H1 (cell line): ENCODE data around the gene ARID5B. TPM values are rescaled to one million over a fixed set of nuclear protein-coding genes. Genes with fewer than 3 reads are reported as not detected.

Experiments used
- EP300 ChIP-seq, 2 experiments: IDR thresholded peaks; 1 replicate in 1 of 2; 2 replicates in 1 of 2; pipeline ENCODE4 v1.6.1; 2011 to 2012; ENCODE audit warnings: low read depth in 2 of 2, low read length in 2 of 2, mild to moderate bottlenecking in 2 of 2, borderline replicate concordance in 1 of 2, inconsistent platforms in 1 of 2, moderate library complexity in 1 of 2
- RAD21 ChIP-seq, 2 experiments: IDR thresholded peaks in 1 of 2; conservative IDR thresholded peaks in 1 of 2; 2 replicates each; pipeline ENCODE4 v1.6.1; 2011; ENCODE audit warnings: low read depth in 2 of 2, low read length in 2 of 2, improper control_type of control experiment in 1 of 2, inconsistent platforms in 1 of 2, mild to moderate bottlenecking in 1 of 2, moderate library complexity in 1 of 2
- SIRT6 ChIP-seq: IDR thresholded peaks from one replicate; pipeline ENCODE4 v1.7.1; 2012; ENCODE audit warnings: low read length, inconsistent platforms
- TCF12 ChIP-seq: IDR thresholded peaks from 2 replicates; pipeline ENCODE4 v1.6.1; 2011; ENCODE audit warnings: low read depth, mild to moderate bottlenecking, low read length
- polyA plus RNA-seq, 7 experiments: library from polyadenylated mRNA; depleted of rRNA in 3 of 7; stranded (reverse) in 5 of 7; unstranded in 2 of 7; fragments of >200 nt in 5 of 7; fragments of 200-250 nt in 2 of 7; gene quantifications; 1 replicate in 5 of 7; 2 replicates in 1 of 7; 4 replicates in 1 of 7; pipeline versions ENCODE4 v1.2.1 to v1.2.3, GENCODE V29; 2011 to 2013; ENCODE audit warnings: missing spikeins in 2 of 7, mixed read lengths in 2 of 7
- total RNA-seq: library from RNA; stranded (reverse); fragmentation: NEBNext Ultra II Directional; extraction: Animal tissue kit (Norgen Biotek cat#: 25700); gene quantifications from 2 replicates; pipeline ENCODE4 v1.2.1, GENCODE V29; 2021

The ARID5B gene
- total and polyA plus RNA-seq, 2 of the 8 experiments (the other 6 are each of a cell fraction or from before 2014, with no cell fraction given), result 0.21 to 1.1 TPM

- TF ChIP-seq RAD21 (IDR thresholded peaks at IDR 0.05 in 1 of 2, conservative IDR thresholded peaks at IDR 0.05 in 1 of 2; ENCODE audit: low read depth in 2 of 2, low read length in 2 of 2), result no peak
- no peak for TF ChIP-seq EP300 (IDR thresholded peaks at IDR 0.05; ENCODE audit: borderline replicate concordance in 1 of 2, low read depth in 2 of 2, low read length in 2 of 2)
- TF ChIP-seq TCF12, result no peak
- no peak for TF ChIP-seq SIRT6
Observed at GRCh38 chr10:61907011-61907410, 5.5 kb downstream of the ARID5B start (continued).
